ENCODE results near the gene DDX42.
A peak's percentile ranks its signal among the peaks of the same experiment; 100 is the strongest.

The DDX42 gene

GRCh38 chr17:63827801-63828221 is 53.8 kb downstream of the DDX42 start:
- Histone ChIP-seq H3K27me3 (replicated peaks; ENCODE audit: insufficient read depth, low read length) (no peaks in the 10 kb centered on the region), H3K27ac (ENCODE audit: low read length) (peak overlapping the region; percentile 74; the same call in 1 of the 2 replicates), H3K4me3 (ENCODE audit: low read length) (peak overlapping the region; percentile 88), H3K36me3 (replicated peaks; ENCODE audit: insufficient read depth, low read length) (peaks cover 7% of the 10 kb centered on the region; the same call in 1 of the 2 replicates), H3K9me2 (replicated peaks; ENCODE audit: insufficient read depth, low read length) (no peaks in the 10 kb centered on the region), H3F3A (ENCODE audit: insufficient read depth, low read length) (no peaks in the 10 kb centered on the region), H4K20me1 (ENCODE audit: insufficient read depth, low read length) (no peaks in the 10 kb centered on the region), H3K9me3 (replicated peaks; ENCODE audit: insufficient read depth, low read length) (no peaks in the 10 kb centered on the region), H3K4me1 (ENCODE audit: low read length) (peaks cover 18% of the 10 kb centered on the region), H2AFZ (ENCODE audit: low read length) (peak overlapping the region; percentile 34), H3K79me2 (ENCODE audit: low read length) (peaks cover 73% of the 10 kb centered on the region), H3K4me2 (ENCODE audit: low read depth, low read length) (peak overlapping the region; percentile 77), H3K9ac (ENCODE audit: low read length) (peak overlapping the region; percentile 83)
- TF ChIP-seq EZH2 (optimal IDR thresholded peaks at IDR 0.05; ENCODE audit: low read depth, low read length): no peak
- TF ChIP-seq EZH2phosphoT487 (IDR thresholded peaks at IDR 0.05; ENCODE audit: low read length): no peak
- TF ChIP-seq CTCF (IDR thresholded peaks at IDR 0.05; ENCODE audit: low read length): no peak
- peak; percentile 14 for DNase-seq

GRCh38 chr17:63828936-63829335 is 55.0 kb downstream of the DDX42 start:
- Histone ChIP-seq H3K4me2 (ENCODE audit: low read depth, low read length) (peak overlapping the region; percentile 77), H3K9ac (ENCODE audit: low read length) (no peak overlapping the region), H3K27ac (ENCODE audit: low read length) (no peak overlapping the region), H2AFZ (ENCODE audit: low read length) (no peak overlapping the region), H3K4me1 (ENCODE audit: low read length) (peaks cover 18% of the 10 kb centered on the region), H4K20me1 (ENCODE audit: insufficient read depth, low read length) (no peaks in the 10 kb centered on the region), H3K36me3 (replicated peaks; ENCODE audit: insufficient read depth, low read length) (peaks cover 7% of the 10 kb centered on the region; the same call in 1 of the 2 replicates), H3K27me3 (replicated peaks; ENCODE audit: insufficient read depth, low read length) (no peaks in the 10 kb centered on the region), H3F3A (ENCODE audit: insufficient read depth, low read length) (no peaks in the 10 kb centered on the region), H3K79me2 (ENCODE audit: low read length) (peaks cover 73% of the 10 kb centered on the region), H3K4me3 (ENCODE audit: low read length) (peak overlapping the region; percentile 88; the same call in 1 of the 2 replicates), H3K9me2 (replicated peaks; ENCODE audit: insufficient read depth, low read length) (no peaks in the 10 kb centered on the region), H3K9me3 (replicated peaks; ENCODE audit: insufficient read depth, low read length) (no peaks in the 10 kb centered on the region)
- TF ChIP-seq CTCF (IDR thresholded peaks at IDR 0.05; ENCODE audit: low read length) (no peak), EZH2 (optimal IDR thresholded peaks at IDR 0.05; ENCODE audit: low read depth, low read length) (no peak), EZH2phosphoT487 (IDR thresholded peaks at IDR 0.05; ENCODE audit: low read length) (no peak)
- no peak for DNase-seq

- H3K4me1 ChIP-seq (ENCODE audit: low read length): peaks cover 18% of the 10 kb centered on the region
- H3K27ac ChIP-seq (ENCODE audit: low read length): no peak overlapping the region
- no peak overlapping the region for H2AFZ ChIP-seq (ENCODE audit: low read length)
- no peak overlapping the region for H3K4me2 ChIP-seq (ENCODE audit: low read depth, low read length)
- no peak for TF ChIP-seq EZH2phosphoT487 (IDR thresholded peaks at IDR 0.05; ENCODE audit: low read length)
- no peak for TF ChIP-seq CTCF (IDR thresholded peaks at IDR 0.05; ENCODE audit: low read length)
- TF ChIP-seq EZH2 (optimal IDR thresholded peaks at IDR 0.05; ENCODE audit: low read depth, low read length): no peak
- H3K9ac ChIP-seq (ENCODE audit: low read length): no peak overlapping the region
- peaks cover 7% of the 10 kb centered on the region; the same call in 1 of the 2 replicates for H3K36me3 ChIP-seq (replicated peaks; ENCODE audit: insufficient read depth, low read length)
- H3K9me3 ChIP-seq (replicated peaks; ENCODE audit: insufficient read depth, low read length): no peaks in the 10 kb centered on the region
- H3K79me2 ChIP-seq (ENCODE audit: low read length): peaks cover 66% of the 10 kb centered on the region
- DNase-seq: no peak
- H3K4me3 ChIP-seq (ENCODE audit: low read length): no peak overlapping the region
- H4K20me1 ChIP-seq (ENCODE audit: insufficient read depth, low read length): no peaks in the 10 kb centered on the region
- no peaks in the 10 kb centered on the region for H3K27me3 ChIP-seq (replicated peaks; ENCODE audit: insufficient read depth, low read length)
- no peaks in the 10 kb centered on the region for H3K9me2 ChIP-seq (replicated peaks; ENCODE audit: insufficient read depth, low read length)
- peaks cover 9% of the 10 kb centered on the region; the same call in 1 of the 2 replicates for H3F3A ChIP-seq (ENCODE audit: insufficient read depth, low read length)
These were observed 56.3 kb downstream of the DDX42 start for GRCh38 chr17:63830278-63830677.

Data from MM.1S (cell line).